Activated CD8-positive, alpha-beta memory T cell treated with anti-CD3 and anti-CD28 coated beads, Interleukin-2, amount 50 U/mL, for 4 hours (primary cell): ENCODE results near the gene RARRES1.

ENCODE experiments used
- DNase-seq: peaks from one replicate; pipeline ENCODE4 v3.0.0-alpha.2; 2020

The RARRES1 gene

GRCh38 chr3:158765518-158766205, 33.4 kb upstream of the RARRES1 start:
- no peak for DNase-seq

DNA sequence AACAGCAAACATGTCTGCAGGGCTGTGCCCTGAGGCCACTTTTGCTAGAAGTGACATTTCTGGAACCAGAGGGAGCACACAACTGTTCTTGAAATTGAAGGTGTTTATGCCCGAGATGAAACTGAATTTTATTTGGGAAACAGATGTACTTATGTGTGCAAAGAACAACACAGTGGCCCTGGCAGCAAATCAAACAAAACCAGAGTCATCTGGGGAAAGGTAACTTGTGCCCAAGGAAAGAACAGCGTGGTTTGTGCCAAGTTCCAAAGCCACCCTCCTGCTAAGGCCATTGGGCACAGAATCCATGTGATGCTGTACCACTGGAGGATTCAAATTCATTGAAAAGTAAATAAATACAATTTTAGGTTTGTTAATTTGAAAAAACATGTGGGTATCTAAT, 31.2 kb upstream of the RARRES1 start:
- DNase-seq: no peak

- DNase-seq: no peak
Observed at GRCh38 chr3:158762701-158763100, 30.4 kb upstream of the RARRES1 start.

GRCh38 chr3:158761350-158761749, 29.1 kb upstream of the RARRES1 start:
- no peak for DNase-seq

- DNase-seq: no peak
Observed at GRCh38 chr3:158755421-158755820, 23.2 kb upstream of the RARRES1 start.

DNA sequence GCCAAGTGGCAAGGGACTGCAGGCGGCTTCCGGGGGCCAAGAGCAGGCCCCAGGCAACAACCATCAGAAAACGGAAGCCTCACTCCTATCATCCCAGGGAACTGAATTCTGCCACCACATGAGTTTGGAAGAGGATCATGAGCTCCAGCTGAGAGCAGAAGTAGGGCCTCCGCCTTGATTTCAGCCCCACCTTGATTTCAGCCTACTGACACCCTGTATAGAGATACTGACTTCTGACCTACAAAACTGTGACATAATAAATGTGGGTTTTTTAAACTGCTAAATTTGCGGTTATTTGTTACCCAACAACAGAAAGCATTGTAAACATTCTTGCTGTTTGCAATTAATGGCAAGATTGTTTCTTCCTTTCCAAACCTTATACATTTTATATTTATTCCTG, 21.6 kb upstream of the RARRES1 start:
- no peak for DNase-seq

DNA sequence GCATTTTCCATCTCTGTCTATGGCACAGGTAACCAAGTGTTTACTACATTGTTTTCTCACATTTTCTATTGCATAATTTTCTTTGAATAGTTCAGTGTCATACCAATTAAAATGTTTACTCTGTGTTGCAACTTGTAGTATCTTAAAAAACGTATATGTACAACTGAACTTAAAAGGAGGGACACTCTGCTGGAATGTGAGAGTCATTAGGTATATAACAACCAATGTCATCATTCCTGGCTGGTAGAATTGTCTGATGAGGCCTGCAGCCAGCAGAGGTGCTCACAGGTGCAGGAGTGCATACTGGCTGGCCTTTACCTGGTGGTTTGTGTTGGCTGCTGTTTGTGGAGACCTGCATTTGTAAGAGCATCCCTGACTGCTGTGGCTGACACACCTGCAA, 19.1 kb upstream of the RARRES1 start:
- DNase-seq: no peak

DNA sequence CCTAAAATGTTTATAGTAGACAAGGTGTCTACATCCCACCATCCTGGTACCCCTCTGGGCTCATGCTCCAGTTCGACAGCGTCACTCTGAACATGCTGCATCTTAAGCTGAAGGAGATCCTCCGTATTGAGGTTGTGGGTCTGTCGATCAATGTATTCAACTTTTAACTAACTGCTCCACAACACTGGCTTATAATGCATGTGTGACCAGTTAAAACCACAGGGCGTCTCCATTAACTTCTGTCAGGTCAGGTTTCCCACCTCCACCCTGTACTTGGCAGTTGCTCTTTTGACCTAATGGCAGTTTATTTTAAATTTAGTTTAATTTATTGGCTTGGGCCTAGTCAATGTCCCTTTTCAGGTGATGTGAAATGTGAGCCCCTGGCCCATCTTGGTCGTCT, 17.8 kb upstream of the RARRES1 start:
- DNase-seq: no peak

DNA sequence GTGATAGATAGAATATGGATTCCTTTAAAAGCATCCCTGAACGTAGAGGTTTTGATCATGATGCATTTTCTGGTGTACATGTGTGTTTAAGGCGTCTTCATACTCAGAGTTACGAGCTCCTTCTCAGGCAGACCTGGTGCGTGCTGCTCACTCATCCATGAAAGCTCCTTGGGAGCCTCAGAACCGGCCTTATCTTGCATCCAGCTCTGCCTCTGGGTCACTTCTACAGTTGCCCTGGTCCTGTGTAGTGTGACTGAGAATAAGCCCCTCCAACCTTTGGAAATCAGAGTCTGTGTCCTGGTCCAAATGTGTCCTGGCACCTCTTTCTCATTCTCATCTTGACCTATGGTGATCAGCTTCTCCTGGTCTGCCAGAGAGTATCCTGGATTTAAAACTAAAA, 17.3 kb upstream of the RARRES1 start:
- DNase-seq: no peak

DNA sequence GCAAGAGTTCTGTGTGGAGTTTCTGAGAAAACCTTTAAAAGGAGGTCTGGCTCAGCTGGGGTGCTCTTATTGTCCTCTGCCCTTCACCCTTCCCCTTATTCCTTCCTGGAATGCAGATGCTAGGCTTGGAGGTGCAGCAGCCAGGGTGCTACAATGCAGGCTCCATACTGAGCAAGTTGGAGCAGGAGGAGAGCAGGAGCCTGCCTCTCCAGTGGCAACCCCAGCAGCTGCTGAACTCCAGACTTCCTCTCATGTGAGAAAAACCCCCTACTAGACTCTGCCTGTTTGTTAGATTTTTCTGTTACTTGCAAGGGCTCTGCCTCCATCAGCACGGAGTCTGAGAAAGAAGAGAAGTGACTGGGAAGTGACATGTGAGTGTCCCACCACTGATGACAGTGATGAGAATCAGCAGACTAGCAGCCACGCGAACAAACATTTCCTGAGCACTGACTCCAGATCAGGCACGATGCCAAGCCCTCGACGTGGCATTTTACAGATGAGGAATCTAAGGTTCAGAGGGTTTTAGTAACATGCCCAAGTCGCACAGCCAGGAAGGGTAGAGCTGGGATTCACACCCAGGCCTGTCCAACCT, 16.1 kb upstream of the RARRES1 start:
- DNase-seq: no peak

- DNase-seq: no peak
Observed at GRCh38 chr3:158747417-158747816, 15.2 kb upstream of the RARRES1 start.

- DNase-seq: no peak
Observed at GRCh38 chr3:158745551-158745950, 13.3 kb upstream of the RARRES1 start.

GRCh38 chr3:158744567-158745288, 12.5 kb upstream of the RARRES1 start:
- DNase-seq: no peak

DNA sequence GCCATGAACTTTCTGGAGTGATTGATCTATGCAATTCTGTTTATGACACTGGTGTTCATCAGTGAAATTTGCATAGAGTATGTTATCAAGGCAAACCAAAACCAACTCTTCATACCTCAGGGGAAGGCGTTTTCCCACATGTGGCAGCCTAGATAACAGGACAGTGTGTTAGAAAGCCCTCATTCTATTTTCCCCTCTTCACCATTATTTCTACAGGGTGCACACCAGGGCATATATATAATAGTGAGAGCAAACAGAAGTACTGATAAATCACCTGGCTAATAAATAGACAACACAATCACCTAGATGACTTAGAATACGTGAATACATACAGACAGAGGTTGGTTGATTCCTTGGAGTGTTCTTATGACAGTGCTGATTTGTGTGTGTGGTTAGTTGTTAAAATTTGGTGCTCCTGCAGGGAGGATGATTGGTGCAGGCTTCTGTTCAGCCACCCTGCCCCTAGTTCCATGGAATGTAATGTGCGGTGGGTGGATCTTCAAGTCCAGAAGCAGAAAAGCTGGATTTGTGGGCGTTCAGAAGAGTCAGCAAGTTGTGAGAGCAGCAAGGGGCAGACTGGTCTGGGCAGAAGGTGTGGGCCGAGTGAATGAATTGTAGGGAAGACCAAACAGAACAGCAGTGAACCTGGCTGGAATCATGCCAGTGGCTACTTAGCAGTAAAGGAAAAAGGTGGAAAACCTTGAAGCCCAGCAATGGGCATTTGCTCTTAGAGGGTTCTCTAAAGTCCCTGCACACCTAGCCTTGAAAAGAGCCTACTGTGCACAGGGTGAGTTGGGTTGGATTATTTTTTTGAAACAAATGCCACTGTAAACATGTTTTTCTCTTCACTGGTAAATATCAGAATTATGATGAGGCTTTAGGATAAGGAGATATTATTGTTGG, 11.7 kb upstream of the RARRES1 start:
- no peak for DNase-seq

- DNase-seq: no peak
Observed at GRCh38 chr3:158742871-158743663, 10.8 kb upstream of the RARRES1 start.

- no peak for DNase-seq
Observed at GRCh38 chr3:158739661-158740060, 7.4 kb upstream of the RARRES1 start.

- DNase-seq: no peak
Observed at GRCh38 chr3:158739078-158739477, 6.8 kb upstream of the RARRES1 start.

DNA sequence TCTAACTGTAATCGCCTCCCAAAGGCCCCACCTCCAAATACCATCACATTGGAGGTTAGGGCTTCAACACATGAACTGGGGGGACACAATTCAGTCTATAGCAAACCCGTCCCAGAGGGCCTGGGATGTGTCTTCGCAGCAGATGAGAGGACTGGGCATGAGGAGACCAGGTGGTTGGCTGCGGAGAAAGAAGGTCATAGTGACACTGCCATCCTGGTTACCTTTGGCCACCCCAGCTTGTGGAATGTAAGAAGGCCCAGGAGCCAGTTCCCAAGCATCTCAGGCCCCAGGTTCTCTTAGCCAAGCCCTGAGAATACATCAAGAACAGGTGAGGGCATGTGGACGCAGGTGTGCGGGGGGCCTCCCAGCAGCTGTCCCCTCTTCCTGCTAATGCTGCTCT, 6.4 kb upstream of the RARRES1 start:
- DNase-seq: no peak

DNA sequence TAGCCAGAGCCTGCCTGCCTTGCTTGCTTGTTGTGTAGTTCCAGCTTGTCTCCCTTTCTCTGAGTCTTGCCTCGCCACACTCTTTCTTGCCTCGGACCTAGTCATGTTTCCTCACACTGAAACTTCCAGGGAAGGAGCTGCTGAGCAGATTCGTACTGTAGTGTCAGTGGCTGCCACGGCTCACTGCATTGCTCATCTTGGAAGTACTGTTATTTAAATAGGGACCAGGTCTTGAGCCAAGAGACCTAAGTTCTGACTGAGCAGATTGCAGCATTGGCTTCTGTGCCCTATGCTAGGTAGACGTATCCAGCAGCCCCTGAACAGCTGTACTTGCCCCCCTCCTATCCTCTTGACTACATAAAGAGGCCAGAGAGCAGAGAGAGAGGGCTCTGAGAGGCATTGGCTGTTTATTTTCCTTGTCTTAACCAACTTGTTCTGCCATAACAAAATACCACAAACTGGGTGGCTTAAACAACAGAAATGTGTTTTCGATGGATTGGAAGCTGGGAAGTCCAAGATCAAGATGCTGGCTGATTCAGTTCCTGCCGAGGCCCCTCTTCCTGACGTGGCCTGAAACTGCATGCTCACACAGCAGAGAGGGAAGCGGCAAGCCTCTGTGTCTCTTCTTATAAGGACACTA, 5.8 kb upstream of the RARRES1 start:
- DNase-seq: no peak

GRCh38 chr3:158737410-158737809, 5.2 kb upstream of the RARRES1 start:
- no peak for DNase-seq

DNA sequence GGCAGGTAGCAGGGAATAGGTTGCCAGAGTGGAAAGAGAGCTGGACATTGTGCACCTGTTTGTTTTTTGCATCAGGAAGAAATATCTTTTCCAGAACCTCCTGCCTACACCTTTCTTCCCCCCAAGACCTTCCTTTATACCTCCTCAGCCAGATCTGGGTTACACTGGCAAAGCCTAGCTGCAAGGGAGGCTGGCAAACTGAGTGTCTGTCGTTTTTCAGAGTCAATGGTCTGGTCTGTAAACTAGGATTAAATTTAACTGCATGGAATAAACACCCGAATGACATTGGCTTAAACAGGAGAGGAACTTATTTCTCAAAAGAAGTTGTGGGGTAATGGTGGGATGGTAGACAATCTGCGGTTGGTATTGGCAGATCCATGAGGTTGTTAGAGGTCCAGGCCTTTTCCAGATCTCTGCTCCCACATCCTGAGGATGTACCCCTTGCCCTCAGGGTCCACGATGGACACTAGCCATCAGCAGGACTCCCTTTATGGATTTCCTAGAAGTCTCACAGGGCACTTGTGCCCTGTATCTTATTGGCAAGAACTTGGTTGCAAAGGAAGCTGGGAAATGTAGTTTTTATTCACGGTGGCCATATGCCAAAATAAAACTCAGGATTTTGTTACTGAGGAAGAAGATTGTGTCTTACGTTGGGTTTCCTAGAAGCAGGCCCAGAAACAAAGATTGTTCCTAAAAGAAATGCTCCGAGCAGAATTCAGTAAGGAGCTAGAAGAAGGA, 3.2 kb upstream of the RARRES1 start:
- DNase-seq: no peak
